ENCODE data around the gene UXS1. TPM values are rescaled to one million over a fixed set of nuclear protein-coding genes. Genes with fewer than 3 reads are reported as not detected.

UXS1 gene
- polyA plus RNA-seq, 3 donors: 23.4 to 33.8 (median 29.3) TPM

GRCh38 chr2:106062627-106063026 lies 131.5 kb downstream of the UXS1 start:
- Mint-ChIP-seq H3K36me3 (peaks cover 2 to 4% of the 10 kb centered on the region in 2 donors), H3K4me3 (no peak overlapping the region), H3K27ac (no peak overlapping the region), H3K9me3 (peaks cover 0 to 14% (median 2%) of the 10 kb centered on the region in 7 donors), H3K4me1 (peaks cover 9% of the 10 kb centered on the region), H3K27me3 (ENCODE audit: low read depth in 3 of 3) (peaks cover 34 to 40% (median 35%) of the 10 kb centered on the region in 3 donors)
- intact Hi-C loops (cut with micrococcal nuclease): no loop called here
- H3K79me2 ChIP-seq (ENCODE audit: insufficient read depth, low read length): no peaks in the 10 kb centered on the region
- 89% methylated on average over 2 of the region's 5 CpGs for WGBS (ENCODE audit: insufficient coverage)
- peaks cover 23 to 25% of the 10 kb centered on the region in 2 donors for H3K27me3 ChIP-seq (ENCODE audit: control insufficient read depth in 2 of 2, insufficient read depth in 2 of 2, low read length in 2 of 2)
- DNase-seq: no peak
- no peak for TF ChIP-seq CTCF (IDR thresholded peaks at IDR 0.05)
- no peak overlapping the region for H3K9ac ChIP-seq (ENCODE audit: insufficient read depth, low read length, poor library complexity, severe bottlenecking)
- H3K4me2 ChIP-seq (replicated peaks; ENCODE audit: extremely low read depth, low read length, poor library complexity, severe bottlenecking): no peak overlapping the region
- no peak overlapping the region for H2AFZ ChIP-seq (ENCODE audit: insufficient read depth, low read depth, low read length, poor library complexity, severe bottlenecking)
- H3K9me3 ChIP-seq (replicated peaks in 1 of 2; ENCODE audit: control insufficient read depth in 1 of 2, insufficient read depth in 1 of 2, low read length in 2 of 2): peaks cover 0 to 13% of the 10 kb centered on the region in 2 donors
- peaks cover 3 to 9% of the 10 kb centered on the region in 2 donors for H3K4me1 ChIP-seq (ENCODE audit: control insufficient read depth in 1 of 2, insufficient read depth in 2 of 2, low read length in 2 of 2)
- no peaks in the 10 kb centered on the region for H4K20me1 ChIP-seq (ENCODE audit: insufficient read depth, low read length)
- H3K4me3 ChIP-seq (replicated peaks in 1 of 3; ENCODE audit: low read depth in 2 of 3, low read length in 3 of 3): no peak overlapping the region
- no peak overlapping the region for H3K27ac ChIP-seq (ENCODE audit: low read depth in 1 of 2, low read length in 2 of 2)
- H3K36me3 ChIP-seq (replicated peaks in 1 of 2; ENCODE audit: control insufficient read depth in 1 of 2, insufficient read depth in 2 of 2, low read length in 2 of 2): no peaks in the 10 kb centered on the region

- 97% methylated on average over 4 of the region's 9 CpGs for whole genome bisulfite sequencing (ENCODE audit: insufficient coverage)
- DNase-seq: no peak
- H3K27ac ChIP-seq (ENCODE audit: low read depth in 1 of 2, low read length in 2 of 2): no peak overlapping the region
- no peak overlapping the region for H2AFZ ChIP-seq (ENCODE audit: insufficient read depth, low read depth, low read length, poor library complexity, severe bottlenecking)
- peaks cover 0 to 14% (median 2%) of the 10 kb centered on the region in 7 donors for H3K9me3 Mint-ChIP-seq
- no peaks in the 10 kb centered on the region for H3K79me2 ChIP-seq (ENCODE audit: insufficient read depth, low read length)
- intact Hi-C loops (cut with micrococcal nuclease): no loop called here
- peaks cover 0 to 13% of the 10 kb centered on the region in 2 donors for H3K9me3 ChIP-seq (replicated peaks in 1 of 2; ENCODE audit: control insufficient read depth in 1 of 2, insufficient read depth in 1 of 2, low read length in 2 of 2)
- no peak overlapping the region for H3K27ac Mint-ChIP-seq
- no peaks in the 10 kb centered on the region for H4K20me1 ChIP-seq (ENCODE audit: insufficient read depth, low read length)
- no peak overlapping the region for H3K9ac ChIP-seq (ENCODE audit: insufficient read depth, low read length, poor library complexity, severe bottlenecking)
- H3K36me3 ChIP-seq (replicated peaks in 1 of 2; ENCODE audit: control insufficient read depth in 1 of 2, insufficient read depth in 2 of 2, low read length in 2 of 2): no peaks in the 10 kb centered on the region
- H3K27me3 Mint-ChIP-seq (ENCODE audit: low read depth in 3 of 3): peaks cover 27 to 33% (median 29%) of the 10 kb centered on the region in 3 donors
- peaks cover 3 to 9% of the 10 kb centered on the region in 2 donors for H3K4me1 ChIP-seq (ENCODE audit: control insufficient read depth in 1 of 2, insufficient read depth in 2 of 2, low read length in 2 of 2)
- peaks cover 9% of the 10 kb centered on the region for H3K4me1 Mint-ChIP-seq
- no peak for TF ChIP-seq CTCF (IDR thresholded peaks at IDR 0.05)
- peaks cover 2 to 4% of the 10 kb centered on the region in 2 donors for H3K36me3 Mint-ChIP-seq
- no peak overlapping the region for H3K4me2 ChIP-seq (replicated peaks; ENCODE audit: extremely low read depth, low read length, poor library complexity, severe bottlenecking)
- no peak overlapping the region for H3K4me3 Mint-ChIP-seq
- H3K27me3 ChIP-seq (ENCODE audit: control insufficient read depth in 2 of 2, insufficient read depth in 2 of 2, low read length in 2 of 2): peaks cover 23 to 25% of the 10 kb centered on the region in 2 donors
- no peak overlapping the region for H3K4me3 ChIP-seq (replicated peaks in 1 of 3; ENCODE audit: low read depth in 2 of 3, low read length in 3 of 3)
Measured at GRCh38 chr2:106061611-106062349, 132.3 kb downstream of the UXS1 start.

All from CD14-positive monocyte (primary cell).